ENCODE results near the gene PROZ. TPM values are rescaled to one million over a fixed set of nuclear protein-coding genes. Genes with fewer than 3 reads are reported as not detected.

The PROZ gene
- total RNA-seq, 1 donor from 2014 or later: not detected

- Mint-ChIP-seq H3K27me3 (ENCODE audit: low read depth) (no peaks in the 10 kb centered on the region), H3K36me3 (ENCODE audit: low read depth) (peaks cover 14% of the 10 kb centered on the region), H3K9me3 (no peaks in the 10 kb centered on the region), H3K27ac (ENCODE audit: unreplicated experiment) (no peak overlapping the region), H3K4me3 (no peak overlapping the region), H3K4me1 (peaks cover under 1% of the 10 kb centered on the region)
- no peak for DNase-seq (ENCODE audit: low read depth, low spot score)
- TF ChIP-seq CTCF (conservative IDR thresholded peaks at IDR 0.05): no peak
Measured at GRCh38 chr13:113192279-113192678, 33.8 kb downstream of the PROZ start.

- Mint-ChIP-seq H3K9me3 (no peaks in the 10 kb centered on the region), H3K4me1 (no peaks in the 10 kb centered on the region), H3K4me3 (no peak overlapping the region), H3K27ac (ENCODE audit: unreplicated experiment) (no peak overlapping the region), H3K27me3 (ENCODE audit: low read depth) (no peaks in the 10 kb centered on the region), H3K36me3 (ENCODE audit: low read depth) (peaks cover 11% of the 10 kb centered on the region)
- no peak for TF ChIP-seq CTCF (conservative IDR thresholded peaks at IDR 0.05)
- DNase-seq (ENCODE audit: low read depth, low spot score): no peak
Measured at GRCh38 chr13:113192902-113193301, 34.5 kb downstream of the PROZ start.

- H3K36me3 Mint-ChIP-seq (ENCODE audit: low read depth): no peaks in the 10 kb centered on the region
- H3K27me3 Mint-ChIP-seq (ENCODE audit: low read depth): no peaks in the 10 kb centered on the region
- no peaks in the 10 kb centered on the region for H3K4me1 Mint-ChIP-seq
- H3K4me3 Mint-ChIP-seq: no peak overlapping the region
- DNase-seq (ENCODE audit: low read depth, low spot score): no peak
- H3K27ac Mint-ChIP-seq (ENCODE audit: unreplicated experiment): no peak overlapping the region
- TF ChIP-seq CTCF (conservative IDR thresholded peaks at IDR 0.05): no peak
- no peaks in the 10 kb centered on the region for H3K9me3 Mint-ChIP-seq
Measured at GRCh38 chr13:113195360-113195759, 36.9 kb downstream of the PROZ start.

GRCh38 chr13:113196970-113197737, 38.7 kb downstream of the PROZ start:
- H3K36me3 Mint-ChIP-seq (ENCODE audit: low read depth): no peaks in the 10 kb centered on the region
- TF ChIP-seq CTCF (conservative IDR thresholded peaks at IDR 0.05): no peak
- H3K27me3 Mint-ChIP-seq (ENCODE audit: low read depth): no peaks in the 10 kb centered on the region
- no peaks in the 10 kb centered on the region for H3K9me3 Mint-ChIP-seq
- H3K4me3 Mint-ChIP-seq: no peak overlapping the region
- H3K27ac Mint-ChIP-seq (ENCODE audit: unreplicated experiment): no peak overlapping the region
- DNase-seq (ENCODE audit: low read depth, low spot score): no peak
- H3K4me1 Mint-ChIP-seq: no peaks in the 10 kb centered on the region

- no peaks in the 10 kb centered on the region for H3K27me3 Mint-ChIP-seq (ENCODE audit: low read depth)
Measured at GRCh38 chr13:113201815-113202214, 43.4 kb downstream of the PROZ start.

More at GRCh38 chr13:113201815-113202214, 43.4 kb downstream of the PROZ start:
- TF ChIP-seq CTCF (conservative IDR thresholded peaks at IDR 0.05): no peak
- Mint-ChIP-seq H3K36me3 (ENCODE audit: low read depth) (no peaks in the 10 kb centered on the region), H3K4me1 (peaks cover 18% of the 10 kb centered on the region), H3K27ac (ENCODE audit: unreplicated experiment) (no peak overlapping the region), H3K4me3 (no peak overlapping the region), H3K9me3 (no peaks in the 10 kb centered on the region)
- no peak for DNase-seq (ENCODE audit: low read depth, low spot score)

Measured in neural crest cell (in vitro differentiated cells).